GM23338 (cell line): ENCODE results near the gene GNPDA1.

Experiments
- NANOG ChIP-seq: IDR thresholded peaks from 2 replicates; pipeline ENCODE4 v1.6.1; 2016; ENCODE audit warnings: antibody characterized with exemption, borderline replicate concordance
- POLR2AphosphoS5 ChIP-seq: IDR thresholded peaks from 2 replicates; pipeline ENCODE4 v1.6.1; 2016; ENCODE audit warnings: antibody characterized with exemption, low read depth
- TF ChIP-seq, protein P1 (sequence below), 2 experiments: fragments of 200-600 bp in 1 of 2; sonication (generic) in 1 of 2; conservative IDR thresholded peaks; 2 replicates each; pipeline versions ENCODE4 v1.5.1 to v1.6.1; 2016 to 2017; ENCODE audit warnings: antibody characterized with exemption in 2 of 2, low read depth in 2 of 2, mild to moderate bottlenecking in 2 of 2, moderate library complexity in 1 of 2

DNA sequence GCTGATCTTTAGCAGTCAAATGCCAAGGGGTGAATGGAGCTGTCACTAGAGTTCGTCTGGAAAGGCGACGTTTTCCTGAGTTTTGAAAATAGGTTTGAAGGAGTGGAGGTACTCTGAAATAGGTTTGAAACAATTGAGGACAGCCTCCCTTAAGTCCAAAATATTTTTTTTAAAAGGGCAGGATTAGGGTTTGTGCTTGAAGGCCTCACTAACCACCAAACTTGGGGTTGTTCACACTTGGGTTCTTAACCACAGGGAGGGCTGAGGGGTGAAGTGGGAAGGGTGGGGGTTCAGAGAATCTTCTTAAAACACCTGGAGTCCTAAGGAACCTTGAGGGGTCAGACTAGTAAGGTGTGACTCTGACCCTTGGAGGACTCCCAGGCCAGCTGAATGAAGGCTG is 51.4 kb downstream of the GNPDA1 start:
- TF ChIP-seq, protein P1, sequence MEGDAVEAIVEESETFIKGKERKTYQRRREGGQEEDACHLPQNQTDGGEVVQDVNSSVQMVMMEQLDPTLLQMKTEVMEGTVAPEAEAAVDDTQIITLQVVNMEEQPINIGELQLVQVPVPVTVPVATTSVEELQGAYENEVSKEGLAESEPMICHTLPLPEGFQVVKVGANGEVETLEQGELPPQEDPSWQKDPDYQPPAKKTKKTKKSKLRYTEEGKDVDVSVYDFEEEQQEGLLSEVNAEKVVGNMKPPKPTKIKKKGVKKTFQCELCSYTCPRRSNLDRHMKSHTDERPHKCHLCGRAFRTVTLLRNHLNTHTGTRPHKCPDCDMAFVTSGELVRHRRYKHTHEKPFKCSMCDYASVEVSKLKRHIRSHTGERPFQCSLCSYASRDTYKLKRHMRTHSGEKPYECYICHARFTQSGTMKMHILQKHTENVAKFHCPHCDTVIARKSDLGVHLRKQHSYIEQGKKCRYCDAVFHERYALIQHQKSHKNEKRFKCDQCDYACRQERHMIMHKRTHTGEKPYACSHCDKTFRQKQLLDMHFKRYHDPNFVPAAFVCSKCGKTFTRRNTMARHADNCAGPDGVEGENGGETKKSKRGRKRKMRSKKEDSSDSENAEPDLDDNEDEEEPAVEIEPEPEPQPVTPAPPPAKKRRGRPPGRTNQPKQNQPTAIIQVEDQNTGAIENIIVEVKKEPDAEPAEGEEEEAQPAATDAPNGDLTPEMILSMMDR (conservative IDR thresholded peaks at IDR 0.05; ENCODE audit: low read depth in 2 of 2), result no peak
- TF ChIP-seq NANOG, result no peak
- no peak for TF ChIP-seq POLR2AphosphoS5
